Ishikawa (cell line): Measurements from ENCODE around the gene EEF2K.

Source experiments
- EGR1 ChIP-seq: IDR thresholded peaks from 2 replicates; pipeline ENCODE4 v1.6.1; 2012
- FOXM1 ChIP-seq: IDR thresholded peaks from 2 replicates; pipeline ENCODE4 v1.6.1; 2012; ENCODE audit warnings: low read depth, borderline replicate concordance
- NFIC ChIP-seq: IDR thresholded peaks from 2 replicates; pipeline ENCODE4 v1.6.1; 2012
- TAF1 ChIP-seq: IDR thresholded peaks from 2 replicates; pipeline ENCODE4 v1.6.1; 2012; ENCODE audit warnings: low read depth, mild to moderate bottlenecking
- TF ChIP-seq, protein P1 (sequence below): IDR thresholded peaks from 2 replicates; pipeline ENCODE4 v1.6.1; 2012; ENCODE audit warnings: low read depth, mild to moderate bottlenecking
- TF ChIP-seq, protein P2 (sequence below): IDR thresholded peaks from 2 replicates; pipeline ENCODE4 v1.6.1; 2012

DNA sequence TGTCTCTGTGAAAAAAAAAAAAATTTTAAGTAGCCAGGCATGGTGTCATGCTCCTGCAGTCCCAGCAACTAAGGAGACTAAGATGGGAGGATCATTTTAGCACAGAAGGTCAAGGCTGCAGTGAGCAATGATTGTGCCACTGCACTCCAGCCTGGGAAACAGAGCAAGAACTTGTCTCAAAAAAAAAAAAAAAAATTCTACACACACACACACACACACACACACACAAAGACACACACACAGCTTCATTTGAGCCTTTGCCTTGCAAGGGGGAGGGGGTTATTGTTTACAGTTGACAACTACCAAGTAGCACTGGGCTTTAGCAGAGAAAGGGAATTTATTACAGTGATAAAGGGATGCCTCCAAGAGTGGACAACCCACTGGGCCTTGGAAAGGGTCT is 86.2 kb downstream of the EEF2K start:
- TF ChIP-seq EGR1 (no peak), TAF1 (no peak), FOXM1 (no peak), NFIC (no peak)
- TF ChIP-seq, protein P1, sequence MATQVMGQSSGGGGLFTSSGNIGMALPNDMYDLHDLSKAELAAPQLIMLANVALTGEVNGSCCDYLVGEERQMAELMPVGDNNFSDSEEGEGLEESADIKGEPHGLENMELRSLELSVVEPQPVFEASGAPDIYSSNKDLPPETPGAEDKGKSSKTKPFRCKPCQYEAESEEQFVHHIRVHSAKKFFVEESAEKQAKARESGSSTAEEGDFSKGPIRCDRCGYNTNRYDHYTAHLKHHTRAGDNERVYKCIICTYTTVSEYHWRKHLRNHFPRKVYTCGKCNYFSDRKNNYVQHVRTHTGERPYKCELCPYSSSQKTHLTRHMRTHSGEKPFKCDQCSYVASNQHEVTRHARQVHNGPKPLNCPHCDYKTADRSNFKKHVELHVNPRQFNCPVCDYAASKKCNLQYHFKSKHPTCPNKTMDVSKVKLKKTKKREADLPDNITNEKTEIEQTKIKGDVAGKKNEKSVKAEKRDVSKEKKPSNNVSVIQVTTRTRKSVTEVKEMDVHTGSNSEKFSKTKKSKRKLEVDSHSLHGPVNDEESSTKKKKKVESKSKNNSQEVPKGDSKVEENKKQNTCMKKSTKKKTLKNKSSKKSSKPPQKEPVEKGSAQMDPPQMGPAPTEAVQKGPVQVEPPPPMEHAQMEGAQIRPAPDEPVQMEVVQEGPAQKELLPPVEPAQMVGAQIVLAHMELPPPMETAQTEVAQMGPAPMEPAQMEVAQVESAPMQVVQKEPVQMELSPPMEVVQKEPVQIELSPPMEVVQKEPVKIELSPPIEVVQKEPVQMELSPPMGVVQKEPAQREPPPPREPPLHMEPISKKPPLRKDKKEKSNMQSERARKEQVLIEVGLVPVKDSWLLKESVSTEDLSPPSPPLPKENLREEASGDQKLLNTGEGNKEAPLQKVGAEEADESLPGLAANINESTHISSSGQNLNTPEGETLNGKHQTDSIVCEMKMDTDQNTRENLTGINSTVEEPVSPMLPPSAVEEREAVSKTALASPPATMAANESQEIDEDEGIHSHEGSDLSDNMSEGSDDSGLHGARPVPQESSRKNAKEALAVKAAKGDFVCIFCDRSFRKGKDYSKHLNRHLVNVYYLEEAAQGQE: no peak
- TF ChIP-seq, protein P2, sequence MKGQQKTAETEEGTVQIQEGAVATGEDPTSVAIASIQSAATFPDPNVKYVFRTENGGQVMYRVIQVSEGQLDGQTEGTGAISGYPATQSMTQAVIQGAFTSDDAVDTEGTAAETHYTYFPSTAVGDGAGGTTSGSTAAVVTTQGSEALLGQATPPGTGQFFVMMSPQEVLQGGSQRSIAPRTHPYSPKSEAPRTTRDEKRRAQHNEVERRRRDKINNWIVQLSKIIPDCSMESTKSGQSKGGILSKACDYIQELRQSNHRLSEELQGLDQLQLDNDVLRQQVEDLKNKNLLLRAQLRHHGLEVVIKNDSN: no peak
